Ascending aorta (tissue), 2 donors: ENCODE results near the gene NANS. TPM values are rescaled to one million over a fixed set of nuclear protein-coding genes. Genes with fewer than 3 reads are reported as not detected.

Experiments used
- DNase-seq, 2 donors: peaks; one replicate each; pipeline ENCODE4 v3.0.0-alpha.2; 2019; ENCODE audit warnings: low spot score in 2 of 2
- H3K27ac ChIP-seq, 2 donors: fragments of 200-600 bp; sonication (generic); one replicate each; pipeline ENCODE4 v1.5.1; 2016 to 2017; ENCODE audit warnings: mild to moderate bottlenecking in 1 of 2
- H3K27me3 ChIP-seq: fragments of 200-600 bp; sonication (generic); one replicate; pipeline ENCODE4 v1.5.1; 2017
- H3K36me3 ChIP-seq, 2 donors: fragments of 200-600 bp; sonication (generic); one replicate each; pipeline ENCODE4 v1.5.1; 2016
- H3K4me1 ChIP-seq, 2 donors: fragments of 200-600 bp; sonication (generic); one replicate each; pipeline ENCODE4 v1.5.1; 2016 to 2017; ENCODE audit warnings: mild to moderate bottlenecking in 1 of 2
- H3K4me3 ChIP-seq, 2 donors: fragments of 200-600 bp; sonication (generic); one replicate each; pipeline ENCODE4 v1.5.1; 2016 to 2017; ENCODE audit warnings: mild to moderate bottlenecking in 1 of 2
- H3K9me3 ChIP-seq, 2 donors: fragments of 200-600 bp; sonication (generic); one replicate each; pipeline ENCODE4 v1.5.1; 2016
- intact Hi-C: fragments of 100-400 bp; cut with DNase I; formaldehyde crosslinking; loops from one replicate; pipeline ENCODE4 v1.15.1; 2023
- total RNA-seq: library from RNA; depleted of rRNA; stranded (reverse); fragments of >200 nt; gene quantifications from one replicate; pipeline ENCODE4 v1.1.0, GENCODE V29; 2016
- TF ChIP-seq, protein P1 (sequence below), 3 experiments: fragments of 200-600 bp in 2 of 3; fragments of 450-650 bp in 1 of 3; sonication (generic) in 2 of 3; IDR thresholded peaks; one replicate each; pipeline ENCODE4 v1.5.1; 2016 to 2019; ENCODE audit warnings: antibody characterized with exemption in 3 of 3, mild to moderate bottlenecking in 1 of 3, moderate library complexity in 1 of 3

NANS gene
- total RNA-seq, 1 donor from 2014 or later = 40.7 TPM

DNA sequence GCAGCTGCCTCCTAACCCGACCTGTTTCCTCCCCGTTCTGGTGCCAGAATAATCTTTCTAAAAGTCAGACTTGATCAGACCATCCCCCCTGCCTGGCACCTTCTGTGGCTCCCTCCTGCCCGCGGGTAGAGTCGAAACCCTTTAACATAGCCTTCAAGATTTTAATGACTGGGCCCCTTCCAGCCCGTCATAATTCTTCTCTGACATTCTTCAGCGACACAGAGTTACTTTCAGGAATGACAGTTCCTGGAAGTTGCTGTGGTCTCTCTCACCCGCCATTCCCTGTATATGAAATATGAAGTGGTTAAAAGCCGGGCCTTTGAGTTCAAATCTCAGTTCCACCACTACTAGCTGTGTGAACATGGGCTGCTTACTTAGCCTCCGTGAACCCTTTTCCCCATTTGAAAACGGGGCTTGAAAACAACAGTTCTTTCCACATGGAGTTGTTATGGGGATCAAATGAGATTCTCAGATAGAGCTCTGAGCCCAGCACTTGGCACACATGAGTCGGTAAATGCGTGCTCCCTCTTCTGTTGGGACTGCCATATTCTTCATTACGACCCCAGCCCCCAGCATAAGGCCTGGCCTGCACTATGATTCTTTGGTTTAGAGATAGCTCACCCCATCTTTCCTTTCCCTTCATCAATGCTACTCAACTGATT lies 737 bp downstream of the NANS start:
- Histone ChIP-seq H3K4me3 (peak overlapping the region; percentile 86 to 96), H3K4me1 (peaks cover 0 to 10% of the 10 kb centered on the region in 2 donors), H3K9me3 (no peaks in the 10 kb centered on the region), H3K36me3 (peaks cover 15 to 16% of the 10 kb centered on the region in 2 donors), H3K27me3 (no peaks in the 10 kb centered on the region), H3K27ac (peak overlapping the region; percentile 95 to 98)
- TF ChIP-seq, protein P1, sequence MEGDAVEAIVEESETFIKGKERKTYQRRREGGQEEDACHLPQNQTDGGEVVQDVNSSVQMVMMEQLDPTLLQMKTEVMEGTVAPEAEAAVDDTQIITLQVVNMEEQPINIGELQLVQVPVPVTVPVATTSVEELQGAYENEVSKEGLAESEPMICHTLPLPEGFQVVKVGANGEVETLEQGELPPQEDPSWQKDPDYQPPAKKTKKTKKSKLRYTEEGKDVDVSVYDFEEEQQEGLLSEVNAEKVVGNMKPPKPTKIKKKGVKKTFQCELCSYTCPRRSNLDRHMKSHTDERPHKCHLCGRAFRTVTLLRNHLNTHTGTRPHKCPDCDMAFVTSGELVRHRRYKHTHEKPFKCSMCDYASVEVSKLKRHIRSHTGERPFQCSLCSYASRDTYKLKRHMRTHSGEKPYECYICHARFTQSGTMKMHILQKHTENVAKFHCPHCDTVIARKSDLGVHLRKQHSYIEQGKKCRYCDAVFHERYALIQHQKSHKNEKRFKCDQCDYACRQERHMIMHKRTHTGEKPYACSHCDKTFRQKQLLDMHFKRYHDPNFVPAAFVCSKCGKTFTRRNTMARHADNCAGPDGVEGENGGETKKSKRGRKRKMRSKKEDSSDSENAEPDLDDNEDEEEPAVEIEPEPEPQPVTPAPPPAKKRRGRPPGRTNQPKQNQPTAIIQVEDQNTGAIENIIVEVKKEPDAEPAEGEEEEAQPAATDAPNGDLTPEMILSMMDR (IDR thresholded peaks at IDR 0.05) = no peak
- intact Hi-C loops = loop anchor here (2.0 to 10.0 kb wide), 7 partner anchors 134 to 1765 kb away; partner anchors contain the start of genes ANKS6, CORO2A, NCBP1 and NR4A3
- no peak for DNase-seq

DNA sequence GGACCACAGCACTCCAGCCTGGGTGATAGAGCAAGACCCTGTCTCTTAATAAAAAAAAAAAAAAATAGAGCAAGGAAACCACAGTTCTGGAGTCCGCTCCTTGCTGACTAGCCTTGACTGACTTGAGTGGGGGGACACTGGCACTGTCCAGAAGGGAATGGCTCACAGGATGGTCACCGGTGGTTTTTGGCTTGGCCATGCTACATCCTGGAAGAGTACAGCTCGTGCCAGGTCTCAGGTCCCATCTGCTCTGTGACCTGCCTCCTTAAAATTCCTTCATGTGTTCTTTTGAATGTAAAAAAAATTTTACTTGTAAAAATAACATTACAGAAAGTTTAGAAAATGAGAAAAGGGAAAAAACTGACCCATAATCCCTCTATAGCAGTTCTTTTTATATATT lies 5.6 kb downstream of the NANS start:
- Histone ChIP-seq H3K27ac (no peak overlapping the region), H3K9me3 (no peaks in the 10 kb centered on the region), H3K27me3 (no peaks in the 10 kb centered on the region), H3K4me3 (no peak overlapping the region), H3K36me3 (peaks cover 34 to 47% of the 10 kb centered on the region in 2 donors), H3K4me1 (peaks cover 0 to 10% of the 10 kb centered on the region in 2 donors)
- intact Hi-C loops = no loop called here
- DNase-seq = no peak
- TF ChIP-seq, protein P1 (IDR thresholded peaks at IDR 0.05) = no peak

DNA sequence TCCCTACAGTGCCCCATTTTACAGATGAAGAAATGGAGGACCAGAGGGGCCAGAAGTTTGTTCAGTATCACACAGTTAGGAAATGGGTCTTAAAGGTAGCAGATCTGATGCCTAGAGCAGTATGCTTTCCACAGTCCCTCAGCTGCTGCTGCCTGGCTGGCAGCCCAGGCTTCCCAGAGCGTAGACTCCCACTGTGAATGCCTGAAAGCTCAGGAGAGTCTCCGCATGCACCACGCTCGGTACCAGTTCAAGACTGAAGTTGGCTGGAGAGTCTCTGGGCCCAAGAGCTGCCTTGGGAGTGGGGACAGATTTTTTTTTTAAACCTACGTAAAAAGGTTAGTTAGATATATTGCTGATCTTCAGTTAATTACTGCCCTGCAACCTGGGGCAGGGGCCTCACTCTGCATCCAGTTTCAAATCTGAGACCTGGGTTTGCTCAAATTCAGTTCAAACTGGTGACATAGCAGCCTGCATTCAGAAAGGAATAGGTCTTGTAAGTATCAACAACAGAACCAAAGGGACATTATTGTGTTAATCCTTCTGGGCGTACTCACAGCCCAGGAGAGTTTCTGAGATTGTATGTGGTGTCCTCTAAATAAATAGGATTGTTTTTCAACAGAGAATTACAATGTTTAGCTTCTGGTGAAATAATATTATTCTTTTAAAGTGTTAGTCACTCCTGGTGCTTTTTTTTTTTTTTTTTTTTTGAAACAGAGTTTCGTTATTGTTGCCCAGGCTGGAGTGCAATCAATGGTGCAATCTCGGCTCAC lies 8.3 kb downstream of the NANS start:
- Histone ChIP-seq H3K27ac (no peak overlapping the region), H3K4me3 (no peak overlapping the region), H3K36me3 (peaks cover 34 to 47% of the 10 kb centered on the region in 2 donors), H3K4me1 (no peaks in the 10 kb centered on the region), H3K9me3 (no peaks in the 10 kb centered on the region), H3K27me3 (no peaks in the 10 kb centered on the region)
- intact Hi-C loops = no loop called here
- DNase-seq = no peak
- TF ChIP-seq, protein P1 (IDR thresholded peaks at IDR 0.05) = no peak

DNA sequence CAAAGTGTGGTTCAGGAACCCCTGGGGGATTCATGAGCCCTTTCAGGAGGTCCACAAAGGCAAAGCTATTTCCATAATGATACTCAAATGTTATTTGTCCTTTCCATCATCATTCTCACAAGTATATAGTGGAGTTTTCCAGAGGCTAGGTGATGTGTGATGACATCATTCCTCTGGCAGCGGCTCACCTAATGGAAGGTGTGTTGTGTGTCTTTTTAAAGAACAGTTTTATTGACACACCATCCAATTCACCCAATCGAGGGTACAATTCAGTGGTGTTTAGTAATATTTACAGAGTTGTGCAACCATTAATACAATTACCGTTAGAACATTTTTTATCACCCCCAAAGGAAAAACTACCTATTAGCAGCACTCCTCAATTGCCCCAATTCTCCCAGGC lies 9.7 kb downstream of the NANS start:
- H3K4me1 ChIP-seq = no peaks in the 10 kb centered on the region
- no peak overlapping the region for H3K27ac ChIP-seq
- TF ChIP-seq, protein P1 (IDR thresholded peaks at IDR 0.05) = no peak
- DNase-seq = no peak
- H3K4me3 ChIP-seq = no peak overlapping the region
- no peaks in the 10 kb centered on the region for H3K27me3 ChIP-seq
- no peaks in the 10 kb centered on the region for H3K9me3 ChIP-seq
- intact Hi-C loops = no loop called here
- peaks cover 29 to 40% of the 10 kb centered on the region in 2 donors for H3K36me3 ChIP-seq

DNA sequence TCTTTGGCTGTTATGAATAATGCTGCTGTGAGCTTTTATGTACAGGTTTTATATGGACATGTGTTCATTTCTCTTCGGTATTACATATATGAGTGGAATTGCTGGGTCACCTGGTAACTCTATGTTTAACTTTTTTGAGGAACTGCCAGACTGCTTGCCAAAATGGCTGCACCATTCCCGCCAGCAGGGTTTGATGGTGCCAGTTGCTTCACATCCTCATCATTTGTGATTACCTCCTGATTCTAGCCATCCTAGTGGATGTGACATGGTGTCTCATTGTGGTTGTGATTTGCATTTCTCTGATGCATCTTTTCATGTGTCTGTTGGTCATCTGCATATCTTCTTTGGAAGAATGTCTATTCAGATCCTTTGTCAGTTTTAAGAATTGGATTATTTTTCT lies 10.7 kb downstream of the NANS start:
- Histone ChIP-seq H3K27me3 (no peaks in the 10 kb centered on the region), H3K9me3 (no peaks in the 10 kb centered on the region), H3K27ac (no peak overlapping the region), H3K4me3 (no peak overlapping the region), H3K36me3 (peaks cover 19 to 31% of the 10 kb centered on the region in 2 donors), H3K4me1 (no peaks in the 10 kb centered on the region)
- TF ChIP-seq, protein P1 (IDR thresholded peaks at IDR 0.05) = no peak
- no peak for DNase-seq
- intact Hi-C loops = no loop called here
